ENCODE measurements around the gene ETS2. TPM values are rescaled to one million over a fixed set of nuclear protein-coding genes. Genes with fewer than 3 reads are reported as not detected.

The ETS2 gene
- total RNA-seq, 1 experiment from 2014 or later = 35.3 TPM

GRCh38 chr21:38853421-38853919 lies 47.7 kb downstream of the ETS2 start:
- H3K4ac ChIP-seq (ENCODE audit: low read depth, low read length) = no peak overlapping the region
- peak overlapping the region; percentile 10; the same call in 1 of the 2 replicates for H2BK15ac ChIP-seq (ENCODE audit: low read depth, low read length)
- no peak overlapping the region for H2BK5ac ChIP-seq (ENCODE audit: insufficient read length, low read length)
- H3K9me3 ChIP-seq (ENCODE audit: control insufficient read depth, low read depth, low read length) = no peaks in the 10 kb centered on the region
- no peak overlapping the region for H3K56ac ChIP-seq (ENCODE audit: insufficient read length, low read depth, low read length)
- TF ChIP-seq CTCF (conservative IDR thresholded peaks at IDR 0.05) = no peak
- H4K20me1 ChIP-seq (ENCODE audit: control insufficient read depth, insufficient read depth, insufficient read length) = no peaks in the 10 kb centered on the region
- Mint-ChIP-seq H3K36me3 (ENCODE audit: insufficient read depth in 1 of 3, low read depth in 3 of 3) (no peaks in the 10 kb centered on the region), H3K4me3 (no peak overlapping the region), H3K4me1 (peaks cover 3 to 6% of the 10 kb centered on the region in 2 experiments; a peak in 2 of 4 replicates), H3K9me3 (no peaks in the 10 kb centered on the region), H3K27ac (no peak overlapping the region), H3K27me3 (ENCODE audit: low read depth) (peaks cover 3% of the 10 kb centered on the region)
- H2BK20ac ChIP-seq (ENCODE audit: low read depth, low read length, poor library complexity, severe bottlenecking) = no peak overlapping the region
- DNase-seq = no peak
- no peaks in the 10 kb centered on the region for H3K23me2 ChIP-seq (ENCODE audit: insufficient read length, low read depth, low read length, poor library complexity, severe bottlenecking)
- no peak overlapping the region for H3K4me2 ChIP-seq (ENCODE audit: insufficient read depth, insufficient read length, low read length)
- no peak overlapping the region for H2AFZ ChIP-seq (ENCODE audit: low read length)
- no CpG with 5 or more reads among the region's 6 CpGs for WGBS (ENCODE audit: extremely low coverage, insufficient read length, low lambda C conversion rate)
- H2BK12ac ChIP-seq (ENCODE audit: insufficient read length, low read depth, low read length) = no peak overlapping the region
- H2AK5ac ChIP-seq (ENCODE audit: insufficient read length, low read length) = no peak overlapping the region
- H3K14ac ChIP-seq (ENCODE audit: insufficient read depth, low read length) = no peak overlapping the region; the same call in 1 of the 2 replicates
- H3K27me3 ChIP-seq (ENCODE audit: insufficient read depth, low read length) = no peaks in the 10 kb centered on the region
- H3K79me2 ChIP-seq (ENCODE audit: insufficient read depth, low read length) = no peaks in the 10 kb centered on the region
- H3K23ac ChIP-seq (ENCODE audit: insufficient read length, low read depth, low read length) = no peak overlapping the region
- no peak overlapping the region for H4K8ac ChIP-seq (replicated peaks; ENCODE audit: insufficient read length, low read depth, low read length)
- H2BK120ac ChIP-seq (ENCODE audit: low read depth, low read length, poor library complexity, severe bottlenecking) = no peak overlapping the region
- H3K9ac ChIP-seq (ENCODE audit: extremely low read depth, insufficient read length, low read length) = no peak overlapping the region
- no peak overlapping the region for H3K27ac ChIP-seq (ENCODE audit: insufficient read length, low read depth, low read length)
- H4K91ac ChIP-seq (ENCODE audit: insufficient read length, low read depth, low read length) = no peak overlapping the region
- no peak overlapping the region for H3K18ac ChIP-seq (ENCODE audit: insufficient read length, low read depth, low read length)
- H3T11ph ChIP-seq (ENCODE audit: low read length) = no peak overlapping the region
- no peaks in the 10 kb centered on the region for H3K4me1 ChIP-seq (ENCODE audit: insufficient read depth, low read length)
- H4K5ac ChIP-seq (ENCODE audit: insufficient read length, low read depth, low read length) = no peak overlapping the region
- H3K79me1 ChIP-seq (ENCODE audit: insufficient read depth, low read depth, low read length, poor library complexity, severe bottlenecking) = no peaks in the 10 kb centered on the region

Data from H9 (cell line).